SH-SY5Y (cell line): ENCODE measurements around the gene PPP1R9B.

Source experiments
- GATA2 ChIP-seq: IDR thresholded peaks from 2 replicates; pipeline ENCODE4 v1.6.1; 2011; ENCODE audit warnings: mild to moderate bottlenecking, low read depth, low read length
- GATA3 ChIP-seq: IDR thresholded peaks from 2 replicates; pipeline ENCODE4 v1.6.1; 2011; ENCODE audit warnings: low read depth, mild to moderate bottlenecking, low read length, moderate library complexity

Gene PPP1R9B

GRCh38 chr17:50128441-50129352 lies 21.8 kb downstream of the PPP1R9B start:
- no peak for TF ChIP-seq GATA3
- no peak for TF ChIP-seq GATA2

GRCh38 chr17:50127697-50128361 lies 22.6 kb downstream of the PPP1R9B start:
- TF ChIP-seq GATA2 = no peak
- no peak for TF ChIP-seq GATA3

- TF ChIP-seq GATA2 (no peak), GATA3 (no peak)
Observed at GRCh38 chr17:50125420-50125997, 25.0 kb downstream of the PPP1R9B start.

GRCh38 chr17:50123649-50124349 lies 26.7 kb downstream of the PPP1R9B start:
- TF ChIP-seq GATA3 = no peak
- no peak for TF ChIP-seq GATA2

- TF ChIP-seq GATA3 (no peak), GATA2 (no peak)
Observed at GRCh38 chr17:50122945-50123344, 27.5 kb downstream of the PPP1R9B start.

GRCh38 chr17:50120475-50121253 lies 29.8 kb downstream of the PPP1R9B start:
- TF ChIP-seq GATA2 (no peak), GATA3 (no peak)

- TF ChIP-seq GATA2 (no peak), GATA3 (no peak)
Observed at GRCh38 chr17:50118828-50119218, 31.7 kb downstream of the PPP1R9B start.

GRCh38 chr17:50118076-50118827 lies 32.2 kb downstream of the PPP1R9B start:
- TF ChIP-seq GATA2 (no peak), GATA3 (no peak)

GRCh38 chr17:50117202-50118051 lies 33.0 kb downstream of the PPP1R9B start:
- TF ChIP-seq GATA2 (no peak), GATA3 (no peak)

GRCh38 chr17:50115756-50116155 lies 34.7 kb downstream of the PPP1R9B start:
- no peak for TF ChIP-seq GATA3
- no peak for TF ChIP-seq GATA2

- no peak for TF ChIP-seq GATA3
- no peak for TF ChIP-seq GATA2
Observed at GRCh38 chr17:50114849-50115357, 35.6 kb downstream of the PPP1R9B start.

- no peak for TF ChIP-seq GATA2
- TF ChIP-seq GATA3 = no peak
Observed at GRCh38 chr17:50114401-50114800, 36.1 kb downstream of the PPP1R9B start.
